HepG2 (cell line): ENCODE measurements around the gene ZKSCAN1. TPM values are rescaled to one million over a fixed set of nuclear protein-coding genes. Genes with fewer than 3 reads are reported as not detected.

ENCODE experiments used
- AGO2 ChIP-seq: fragments of 200-400 bp; formaldehyde crosslinking; optimal IDR thresholded peaks from 2 replicates; pipeline ENCODE3; 2017; ENCODE audit warnings: mild to moderate bottlenecking, low read depth, low read length, moderate library complexity
- ARNTL ChIP-seq: sonication (generic); formaldehyde crosslinking; IDR thresholded peaks from 2 replicates; pipeline ENCODE4 v1.4.0; 2020; ENCODE audit warnings: mild to moderate bottlenecking, missing genetic modification reagents
- ERF ChIP-seq: IDR thresholded peaks from 2 replicates; pipeline ENCODE4 v1.6.1; 2018; ENCODE audit warnings: missing biosample characterization, missing genetic modification reagents
- HDAC2 ChIP-seq: sonication (generic); formaldehyde crosslinking; IDR thresholded peaks from 2 replicates; pipeline ENCODE4 v1.4.0; 2020; ENCODE audit warnings: missing genetic modification reagents
- JDP2 ChIP-seq: sonication (generic); formaldehyde crosslinking; IDR thresholded peaks from 2 replicates; pipeline ENCODE4 v1.8.1; 2022; ENCODE audit warnings: missing genetic modification reagents, borderline replicate concordance
- KDM4B ChIP-seq: sonication (generic); formaldehyde crosslinking; IDR thresholded peaks from 2 replicates; pipeline ENCODE4 v1.4.0; 2020; ENCODE audit warnings: missing genetic modification reagents
- NFKB2 ChIP-seq: sonication (generic); formaldehyde crosslinking; IDR thresholded peaks from 2 replicates; pipeline ENCODE4 v1.4.0; 2020; ENCODE audit warnings: missing genetic modification reagents, borderline replicate concordance
- NR2F1 ChIP-seq, 2 experiments: fragments of 450-650 bp in 1 of 2; formaldehyde crosslinking in 1 of 2; IDR thresholded peaks; 2 replicates each; pipeline versions ENCODE4 v1.5.0 to v1.6.1; 2016 to 2020; ENCODE audit warnings: mild to moderate bottlenecking in 1 of 2, missing compliant biosample characterization in 1 of 2, missing genetic modification reagents in 1 of 2, moderate library complexity in 1 of 2
- RAD51 ChIP-seq: fragments of 450-650 bp; IDR thresholded peaks from 2 replicates; pipeline ENCODE4 v1.6.1; 2016; ENCODE audit warnings: borderline replicate concordance
- SNAPC2 ChIP-seq: sonication (generic); formaldehyde crosslinking; IDR thresholded peaks from 2 replicates; pipeline ENCODE4 v1.8.1; 2022; ENCODE audit warnings: mild to moderate bottlenecking, missing genetic modification reagents
- SRY ChIP-seq: sonication (generic); formaldehyde crosslinking; IDR thresholded peaks from 2 replicates; pipeline ENCODE4 v1.8.0; 2022; ENCODE audit warnings: mild to moderate bottlenecking, missing genetic modification reagents
- TCF7L2 ChIP-seq: IDR thresholded peaks from 2 replicates; pipeline ENCODE4 v1.6.1; 2011; ENCODE audit warnings: mild to moderate bottlenecking, low read depth, low read length, moderate library complexity
- ZNF367 ChIP-seq: sonication (generic); formaldehyde crosslinking; IDR thresholded peaks from 2 replicates; pipeline ENCODE4 v1.4.0; 2020; ENCODE audit warnings: missing genetic modification reagents, borderline replicate concordance
- ZNF441 ChIP-seq: sonication (generic); formaldehyde crosslinking; IDR thresholded peaks from 2 replicates; pipeline ENCODE4 v1.7.0; 2021; ENCODE audit warnings: missing genetic modification reagents, borderline replicate concordance
- ZNF724P ChIP-seq: sonication (generic); formaldehyde crosslinking; IDR thresholded peaks from 2 replicates; pipeline ENCODE4 v1.8.0; 2022; ENCODE audit warnings: missing genetic modification reagents, borderline replicate concordance
- ZSCAN25 ChIP-seq: sonication (generic); formaldehyde crosslinking; IDR thresholded peaks from 2 replicates; pipeline ENCODE4 v1.8.0; 2022; ENCODE audit warnings: mild to moderate bottlenecking, missing genetic modification reagents
- polyA plus RNA-seq, 8 experiments: library from polyadenylated mRNA; depleted of rRNA in 3 of 8; stranded (reverse) in 7 of 8; unstranded in 1 of 8; fragments of >200 nt; fragmentation: Illumina TruSeq in 4 of 8; extraction: Trizol in 4 of 8; gene quantifications; 2 replicates each; pipeline versions ENCODE4 v1.2.1 to v1.2.3, GENCODE V29; 2011 to 2016; ENCODE audit warnings: low read depth in 4 of 8, missing spikeins in 1 of 8, mixed read lengths in 1 of 8; ENCODE audit not compliant: insufficient read depth in 1 of 8
- total RNA-seq, 5 experiments: library from RNA; depleted of rRNA; stranded (reverse); fragments of >200 nt; fragmentation: Illumina TruSeq; extraction: Trizol; gene quantifications; 2 replicates each; pipeline ENCODE4 v1.2.3, GENCODE V29; 2016; ENCODE audit warnings: low read depth in 1 of 5
- TF ChIP-seq, protein P1 (sequence below): sonication (generic); formaldehyde crosslinking; IDR thresholded peaks from 2 replicates; pipeline ENCODE4 v1.5.1; 2020; ENCODE audit warnings: mild to moderate bottlenecking, missing genetic modification reagents, borderline replicate concordance
- TF ChIP-seq, protein P2 (sequence below): sonication (generic); formaldehyde crosslinking; IDR thresholded peaks from 2 replicates; pipeline ENCODE4 v1.9.0; 2022; ENCODE audit warnings: low read depth, missing genetic modification reagents
- TF ChIP-seq, protein P3 (sequence below): sonication (generic); formaldehyde crosslinking; IDR thresholded peaks from 2 replicates; pipeline ENCODE4 v1.5.1; 2020; ENCODE audit warnings: missing genetic modification reagents, mild to moderate bottlenecking, borderline replicate concordance
- TF ChIP-seq, protein P4 (sequence below): sonication (generic); formaldehyde crosslinking; IDR thresholded peaks from 2 replicates; pipeline ENCODE4 v1.4.0; 2020; ENCODE audit warnings: mild to moderate bottlenecking, missing genetic modification reagents
- TF ChIP-seq, protein P5 (sequence below): IDR thresholded peaks from 2 replicates; pipeline ENCODE4 v1.4.0; 2020; ENCODE audit warnings: mild to moderate bottlenecking, missing genetic modification reagents

The ZKSCAN1 gene
- total and polyA plus RNA-seq, 2 of the 13 experiments (the other 11 are each of a cell fraction or from before 2014, with no cell fraction given): 46.4 to 60.6 TPM

DNA sequence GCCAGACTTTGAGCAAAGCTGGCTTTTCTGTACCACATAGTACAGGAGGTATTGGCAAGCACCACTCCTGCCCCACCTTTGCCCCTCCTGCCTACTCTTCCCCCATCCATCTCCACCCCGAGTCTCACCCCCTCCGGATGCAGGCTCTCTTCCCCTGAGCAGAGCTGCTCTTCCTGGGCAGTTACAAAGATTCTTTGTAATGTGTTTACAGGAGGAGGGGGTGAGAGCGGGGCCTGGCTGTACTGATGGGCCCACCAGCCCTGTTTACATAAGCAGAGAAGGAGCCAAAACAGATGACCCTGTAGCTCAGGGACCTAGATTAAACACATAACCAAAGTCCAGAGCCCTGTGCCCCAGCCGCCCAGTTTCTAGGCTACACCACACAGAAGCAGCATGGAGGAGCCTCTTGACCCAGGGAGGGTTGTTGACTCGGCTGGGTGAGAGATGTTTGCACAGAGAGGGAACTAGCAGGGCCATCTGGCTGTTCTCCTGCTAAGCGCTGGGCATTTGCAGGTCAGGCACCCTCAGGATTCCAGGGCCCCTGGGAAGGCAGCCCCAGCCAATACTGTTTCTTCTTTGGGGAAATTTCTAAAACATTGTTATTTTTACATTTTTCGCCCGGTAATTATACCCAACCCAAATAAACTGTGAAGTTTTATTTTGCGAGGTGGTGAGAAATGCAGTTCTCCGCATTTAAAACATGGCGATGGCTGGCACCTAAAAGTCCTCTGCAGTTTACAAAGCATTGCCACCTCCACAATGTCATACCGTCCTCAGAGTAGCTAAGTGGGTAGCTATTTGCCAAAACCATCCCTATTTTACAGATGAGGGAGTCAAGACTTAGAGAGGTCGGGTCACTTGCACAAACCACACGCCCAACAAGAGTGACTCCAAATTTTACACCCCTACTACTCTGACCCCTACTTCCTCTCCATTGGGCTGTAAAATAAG is 11.4 kb upstream of the ZKSCAN1 start (continued):
- TF ChIP-seq SRY (CRISPR knock-in tag): no peak; the same call in 1 of the 2 replicates
- TF ChIP-seq ZSCAN25 (CRISPR knock-in tag): peak; percentile 93
- peak; percentile 84 for TF ChIP-seq ARNTL (CRISPR knock-in tag)
- peak; percentile 64; the same call in 1 of the 2 replicates for TF ChIP-seq ZNF441 (CRISPR knock-in tag)
- peak; percentile 90 for TF ChIP-seq ERF (CRISPR knock-in tag)
- TF ChIP-seq, protein P1, sequence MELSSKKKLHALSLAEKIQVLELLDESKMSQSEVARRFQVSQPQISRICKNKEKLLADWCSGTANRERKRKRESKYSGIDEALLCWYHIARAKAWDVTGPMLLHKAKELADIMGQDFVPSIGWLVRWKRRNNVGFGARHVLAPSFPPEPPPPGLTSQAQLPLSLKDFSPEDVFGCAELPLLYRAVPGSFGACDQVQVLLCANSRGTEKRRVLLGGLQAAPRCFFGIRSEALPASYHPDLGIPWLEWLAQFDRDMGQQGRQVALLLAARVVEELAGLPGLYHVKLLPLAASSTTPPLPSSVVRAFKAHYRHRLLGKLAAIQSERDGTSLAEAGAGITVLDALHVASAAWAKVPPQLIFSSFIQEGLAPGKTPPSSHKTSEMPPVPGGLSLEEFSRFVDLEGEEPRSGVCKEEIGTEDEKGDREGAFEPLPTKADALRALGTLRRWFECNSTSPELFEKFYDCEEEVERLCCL: no peak
- no peak for TF ChIP-seq AGO2
- TF ChIP-seq, protein P2, sequence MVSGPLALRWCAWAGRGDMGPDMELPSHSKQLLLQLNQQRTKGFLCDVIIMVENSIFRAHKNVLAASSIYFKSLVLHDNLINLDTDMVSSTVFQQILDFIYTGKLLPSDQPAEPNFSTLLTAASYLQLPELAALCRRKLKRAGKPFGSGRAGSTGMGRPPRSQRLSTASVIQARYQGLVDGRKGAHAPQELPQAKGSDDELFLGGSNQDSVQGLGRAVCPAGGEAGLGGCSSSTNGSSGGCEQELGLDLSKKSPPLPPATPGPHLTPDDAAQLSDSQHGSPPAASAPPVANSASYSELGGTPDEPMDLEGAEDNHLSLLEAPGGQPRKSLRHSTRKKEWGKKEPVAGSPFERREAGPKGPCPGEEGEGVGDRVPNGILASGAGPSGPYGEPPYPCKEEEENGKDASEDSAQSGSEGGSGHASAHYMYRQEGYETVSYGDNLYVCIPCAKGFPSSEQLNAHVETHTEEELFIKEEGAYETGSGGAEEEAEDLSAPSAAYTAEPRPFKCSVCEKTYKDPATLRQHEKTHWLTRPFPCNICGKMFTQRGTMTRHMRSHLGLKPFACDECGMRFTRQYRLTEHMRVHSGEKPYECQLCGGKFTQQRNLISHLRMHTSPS (CRISPR knock-in tag): peak; percentile 96
- TF ChIP-seq JDP2 (CRISPR knock-in tag): no peak
- TF ChIP-seq, protein P3, sequence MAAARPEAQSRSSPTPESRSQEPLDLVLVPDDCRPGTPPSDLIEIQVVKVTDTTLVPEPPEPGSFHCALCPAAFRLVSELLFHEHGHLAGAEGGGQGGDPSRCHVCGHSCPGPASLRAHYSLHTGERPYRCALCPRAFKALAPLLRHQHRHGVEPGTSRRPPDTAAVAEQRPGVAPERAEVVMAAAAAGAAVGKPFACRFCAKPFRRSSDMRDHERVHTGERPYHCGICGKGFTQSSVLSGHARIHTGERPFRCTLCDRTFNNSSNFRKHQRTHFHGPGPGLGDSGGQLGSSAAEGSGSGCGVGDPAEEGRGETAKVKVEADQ (CRISPR knock-in tag): no peak; the same call in 1 of the 2 replicates
- peak; percentile 76 to 94 for TF ChIP-seq NR2F1 (CRISPR knock-in tag; IDR thresholded peaks at IDR 0.05)
- TF ChIP-seq ZNF367 (CRISPR knock-in tag): no peak
- TF ChIP-seq, protein P4, sequence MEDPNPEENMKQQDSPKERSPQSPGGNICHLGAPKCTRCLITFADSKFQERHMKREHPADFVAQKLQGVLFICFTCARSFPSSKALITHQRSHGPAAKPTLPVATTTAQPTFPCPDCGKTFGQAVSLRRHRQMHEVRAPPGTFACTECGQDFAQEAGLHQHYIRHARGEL: no peak
- peak; percentile 90 for TF ChIP-seq ZNF724P (CRISPR knock-in tag)
- peak; percentile 94 for TF ChIP-seq HDAC2 (CRISPR knock-in tag)
- TF ChIP-seq TCF7L2: no peak
- no peak; the same call in 1 of the 2 replicates for TF ChIP-seq NFKB2 (CRISPR knock-in tag)
- peak; percentile 36; the same call in 1 of the 2 replicates for TF ChIP-seq SNAPC2 (CRISPR knock-in tag)
- TF ChIP-seq, protein P5, sequence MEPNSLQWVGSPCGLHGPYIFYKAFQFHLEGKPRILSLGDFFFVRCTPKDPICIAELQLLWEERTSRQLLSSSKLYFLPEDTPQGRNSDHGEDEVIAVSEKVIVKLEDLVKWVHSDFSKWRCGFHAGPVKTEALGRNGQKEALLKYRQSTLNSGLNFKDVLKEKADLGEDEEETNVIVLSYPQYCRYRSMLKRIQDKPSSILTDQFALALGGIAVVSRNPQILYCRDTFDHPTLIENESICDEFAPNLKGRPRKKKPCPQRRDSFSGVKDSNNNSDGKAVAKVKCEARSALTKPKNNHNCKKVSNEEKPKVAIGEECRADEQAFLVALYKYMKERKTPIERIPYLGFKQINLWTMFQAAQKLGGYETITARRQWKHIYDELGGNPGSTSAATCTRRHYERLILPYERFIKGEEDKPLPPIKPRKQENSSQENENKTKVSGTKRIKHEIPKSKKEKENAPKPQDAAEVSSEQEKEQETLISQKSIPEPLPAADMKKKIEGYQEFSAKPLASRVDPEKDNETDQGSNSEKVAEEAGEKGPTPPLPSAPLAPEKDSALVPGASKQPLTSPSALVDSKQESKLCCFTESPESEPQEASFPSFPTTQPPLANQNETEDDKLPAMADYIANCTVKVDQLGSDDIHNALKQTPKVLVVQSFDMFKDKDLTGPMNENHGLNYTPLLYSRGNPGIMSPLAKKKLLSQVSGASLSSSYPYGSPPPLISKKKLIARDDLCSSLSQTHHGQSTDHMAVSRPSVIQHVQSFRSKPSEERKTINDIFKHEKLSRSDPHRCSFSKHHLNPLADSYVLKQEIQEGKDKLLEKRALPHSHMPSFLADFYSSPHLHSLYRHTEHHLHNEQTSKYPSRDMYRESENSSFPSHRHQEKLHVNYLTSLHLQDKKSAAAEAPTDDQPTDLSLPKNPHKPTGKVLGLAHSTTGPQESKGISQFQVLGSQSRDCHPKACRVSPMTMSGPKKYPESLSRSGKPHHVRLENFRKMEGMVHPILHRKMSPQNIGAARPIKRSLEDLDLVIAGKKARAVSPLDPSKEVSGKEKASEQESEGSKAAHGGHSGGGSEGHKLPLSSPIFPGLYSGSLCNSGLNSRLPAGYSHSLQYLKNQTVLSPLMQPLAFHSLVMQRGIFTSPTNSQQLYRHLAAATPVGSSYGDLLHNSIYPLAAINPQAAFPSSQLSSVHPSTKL (CRISPR knock-in tag): peak; percentile 86
- TF ChIP-seq RAD51: no peak
- peak; percentile 37; the same call in 1 of the 2 replicates for TF ChIP-seq KDM4B (CRISPR knock-in tag)
